Trophoblast cell (in vitro differentiated cells and primary cell): Measurements from ENCODE around the gene VAV1.

Experiments
- DNase-seq, 2 donors: peaks; one replicate each; pipeline ENCODE4 v3.0.0-alpha.2; 2016
- H2AFZ ChIP-seq: 2 replicates; pipeline ENCODE4 v1.6.1; 2013; ENCODE audit warnings: low read length, moderate library complexity, mild to moderate bottlenecking; ENCODE audit not compliant: insufficient read depth, poor library complexity
- H2AK5ac ChIP-seq: 2 replicates; pipeline ENCODE4 v1.6.1; 2013; ENCODE audit warnings: mild to moderate bottlenecking, low read length
- H2BK120ac ChIP-seq: 2 replicates; pipeline ENCODE4 v1.6.1; 2013; ENCODE audit warnings: low read length, mild to moderate bottlenecking, moderate library complexity; ENCODE audit not compliant: insufficient read depth, poor library complexity
- H2BK12ac ChIP-seq: 2 replicates; pipeline ENCODE4 v1.6.1; 2013; ENCODE audit warnings: mild to moderate bottlenecking, low read length, moderate library complexity
- H2BK5ac ChIP-seq: 2 replicates; pipeline ENCODE4 v1.6.1; 2013; ENCODE audit warnings: low read length, low read depth, moderate library complexity, mild to moderate bottlenecking; ENCODE audit not compliant: poor library complexity
- H3K14ac ChIP-seq: 2 replicates; pipeline ENCODE4 v1.6.1; 2013; ENCODE audit warnings: mild to moderate bottlenecking, low read length
- H3K18ac ChIP-seq: 2 replicates; pipeline ENCODE4 v1.6.1; 2013; ENCODE audit warnings: mild to moderate bottlenecking, low read length
- H3K23ac ChIP-seq: 2 replicates; pipeline ENCODE4 v1.6.1; 2013; ENCODE audit warnings: low read length
- H3K27ac ChIP-seq: 2 replicates; pipeline ENCODE4 v1.5.1; 2013; ENCODE audit warnings: low read depth, mild to moderate bottlenecking, inconsistent platforms, low read length, moderate library complexity
- H3K27me3 ChIP-seq: 2 replicates; pipeline ENCODE4 v1.6.1; 2013; ENCODE audit warnings: inconsistent platforms, mild to moderate bottlenecking, low read length, moderate library complexity; ENCODE audit not compliant: insufficient read depth
- H3K36me3 ChIP-seq, 2 experiments: 1 replicate in 1 of 2; 2 replicates in 1 of 2; pipeline ENCODE4 v1.6.1; 2013; ENCODE audit warnings: low read length in 2 of 2, mild to moderate bottlenecking in 2 of 2, moderate library complexity in 1 of 2; ENCODE audit not compliant: insufficient read depth in 2 of 2, control insufficient read depth in 1 of 2
- H3K4ac ChIP-seq: 2 replicates; pipeline ENCODE4 v1.6.1; 2013; ENCODE audit warnings: low read depth, mild to moderate bottlenecking, low read length, moderate library complexity
- H3K4me1 ChIP-seq, 2 experiments: 1 replicate in 1 of 2; 2 replicates in 1 of 2; pipeline ENCODE4 v1.6.1; 2013; ENCODE audit warnings: low read length in 2 of 2, mild to moderate bottlenecking in 2 of 2, moderate library complexity in 1 of 2; ENCODE audit not compliant: insufficient read depth in 2 of 2, control insufficient read depth in 1 of 2
- H3K4me2 ChIP-seq: 2 replicates; pipeline ENCODE4 v1.6.1; 2013; ENCODE audit warnings: inconsistent platforms, mild to moderate bottlenecking, low read length, moderate library complexity
- H3K4me3 ChIP-seq: 2 replicates; pipeline ENCODE4 v1.5.1; 2013; ENCODE audit warnings: mild to moderate bottlenecking, low read depth, low read length, inconsistent platforms
- H3K79me1 ChIP-seq: one replicate; pipeline ENCODE4 v1.6.1; 2013; ENCODE audit warnings: low read length
- H3K79me2 ChIP-seq: 2 replicates; pipeline ENCODE4 v1.6.1; 2013; ENCODE audit warnings: low read length, mild to moderate bottlenecking; ENCODE audit not compliant: control insufficient read depth, insufficient read depth, poor library complexity
- H3K9ac ChIP-seq: 2 replicates; pipeline ENCODE4 v1.6.1; 2013; ENCODE audit warnings: mild to moderate bottlenecking, low read length
- H3K9me3 ChIP-seq: 2 replicates; pipeline ENCODE4 v1.6.1; 2013; ENCODE audit warnings: low read depth, mild to moderate bottlenecking, control low read depth, inconsistent platforms, low read length; ENCODE audit not compliant: insufficient read depth
- H4K12ac ChIP-seq: 2 replicates; pipeline ENCODE4 v1.6.1; 2013; ENCODE audit warnings: low read depth, mild to moderate bottlenecking, low read length, moderate library complexity
- H4K8ac ChIP-seq: 2 replicates; pipeline ENCODE4 v1.6.1; 2013; ENCODE audit warnings: low read depth, mild to moderate bottlenecking, low read length, moderate library complexity
- H4K91ac ChIP-seq: one replicate; pipeline ENCODE4 v1.6.1; 2013; ENCODE audit warnings: low read depth, mild to moderate bottlenecking, low read length, moderate library complexity
- WGBS: extraction: QIAGEN DNeasy Blood & Tissue Kit; methylation state at CpG from one replicate; pipeline ENCODE4 v1.1.7; 2013; ENCODE audit warnings: missing lambda C conversion rate; ENCODE audit not compliant: insufficient read length, insufficient coverage; ENCODE audit errors: extremely low coverage; 5-methylcytosine and 5-hydroxymethylcytosine counted together

The VAV1 gene

DNA sequence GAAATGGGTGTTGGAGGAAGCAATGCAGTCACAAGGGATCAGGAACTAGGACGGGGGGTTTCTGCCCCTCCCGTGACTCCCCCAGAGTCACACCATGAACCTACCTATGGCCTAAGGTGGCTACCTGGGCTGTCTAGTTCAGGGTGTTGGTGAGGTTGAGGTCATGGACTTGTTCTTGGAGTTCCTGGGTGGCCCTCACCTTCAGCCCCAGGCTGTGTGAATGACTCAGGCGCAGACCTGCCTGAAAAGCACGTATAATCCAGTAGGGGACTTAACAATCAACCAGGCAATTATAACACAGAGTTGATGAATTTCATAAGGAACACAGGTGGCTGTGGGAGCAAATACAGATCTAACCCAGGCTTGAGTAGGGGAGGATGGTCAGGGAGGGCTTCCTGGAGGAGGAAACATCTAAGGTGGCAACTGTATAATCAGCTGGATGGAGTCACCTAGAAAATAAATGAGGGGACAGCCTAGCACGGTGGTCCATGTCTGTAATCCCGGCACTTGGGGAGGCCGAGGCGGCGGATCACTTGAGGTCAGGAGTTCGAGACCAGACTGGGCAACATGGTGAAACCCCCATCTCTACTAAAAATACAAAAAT is 89.3 kb downstream of the VAV1 start:
- Histone ChIP-seq H3K4me3 (no peak overlapping the region), H4K91ac (no peak overlapping the region), H3K79me2 (no peaks in the 10 kb centered on the region), H2BK12ac (no peak overlapping the region), H3K4ac (no peak overlapping the region), H3K9me3 (peaks cover 2% of the 10 kb centered on the region), H3K4me1 (no peaks in the 10 kb centered on the region), H3K18ac (no peak overlapping the region), H3K79me1 (no peaks in the 10 kb centered on the region), H3K23ac (no peak overlapping the region), H3K27ac (no peak overlapping the region), H3K9ac (no peak overlapping the region), H2AFZ (no peak overlapping the region), H3K27me3 (no peaks in the 10 kb centered on the region), H3K36me3 (no peaks in the 10 kb centered on the region), H4K12ac (no peak overlapping the region), H4K8ac (no peak overlapping the region), H2AK5ac (no peak overlapping the region), H2BK120ac (no peak overlapping the region), H3K4me2 (no peak overlapping the region), H2BK5ac (no peak overlapping the region), H3K14ac (no peak overlapping the region)
- DNase-seq: peak; percentile 72 to 78
- WGBS: no CpG with 5 or more reads among the region's 10 CpGs

- Histone ChIP-seq H4K8ac (no peak overlapping the region), H3K4me2 (peak overlapping the region; percentile 53), H2AK5ac (no peak overlapping the region), H3K9ac (no peak overlapping the region), H3K79me1 (no peaks in the 10 kb centered on the region), H3K79me2 (no peaks in the 10 kb centered on the region), H2AFZ (no peak overlapping the region), H3K23ac (no peak overlapping the region), H3K4me1 (no peaks in the 10 kb centered on the region), H3K27me3 (no peaks in the 10 kb centered on the region), H3K18ac (no peak overlapping the region), H3K4me3 (no peak overlapping the region), H3K36me3 (no peaks in the 10 kb centered on the region), H2BK120ac (no peak overlapping the region), H3K9me3 (no peaks in the 10 kb centered on the region), H3K4ac (no peak overlapping the region), H4K12ac (no peak overlapping the region), H2BK5ac (no peak overlapping the region), H3K27ac (no peak overlapping the region), H4K91ac (no peak overlapping the region), H2BK12ac (no peak overlapping the region), H3K14ac (no peak overlapping the region)
- WGBS: no CpG with 5 or more reads among the region's 16 CpGs
- DNase-seq: peak; percentile 94 to 96
Observed at GRCh38 chr19:6862673-6863078, 90.2 kb downstream of the VAV1 start.

- Histone ChIP-seq H4K8ac (no peak overlapping the region), H2BK120ac (no peak overlapping the region), H3K9me3 (no peaks in the 10 kb centered on the region), H3K23ac (no peak overlapping the region), H3K4me3 (no peak overlapping the region), H3K4me1 (no peaks in the 10 kb centered on the region), H3K9ac (no peak overlapping the region), H3K27me3 (no peaks in the 10 kb centered on the region), H3K36me3 (no peaks in the 10 kb centered on the region), H3K79me1 (no peaks in the 10 kb centered on the region), H3K4me2 (no peak overlapping the region), H2BK5ac (no peak overlapping the region), H4K91ac (no peak overlapping the region), H2AFZ (no peak overlapping the region), H2BK12ac (no peak overlapping the region), H3K27ac (no peak overlapping the region), H4K12ac (no peak overlapping the region), H2AK5ac (no peak overlapping the region), H3K14ac (no peak overlapping the region), H3K4ac (no peak overlapping the region), H3K18ac (no peak overlapping the region), H3K79me2 (no peaks in the 10 kb centered on the region)
- no CpG with 5 or more reads among the region's 9 CpGs for WGBS
- no peak for DNase-seq
Observed at GRCh38 chr19:6864325-6864940, 91.9 kb downstream of the VAV1 start.

DNA sequence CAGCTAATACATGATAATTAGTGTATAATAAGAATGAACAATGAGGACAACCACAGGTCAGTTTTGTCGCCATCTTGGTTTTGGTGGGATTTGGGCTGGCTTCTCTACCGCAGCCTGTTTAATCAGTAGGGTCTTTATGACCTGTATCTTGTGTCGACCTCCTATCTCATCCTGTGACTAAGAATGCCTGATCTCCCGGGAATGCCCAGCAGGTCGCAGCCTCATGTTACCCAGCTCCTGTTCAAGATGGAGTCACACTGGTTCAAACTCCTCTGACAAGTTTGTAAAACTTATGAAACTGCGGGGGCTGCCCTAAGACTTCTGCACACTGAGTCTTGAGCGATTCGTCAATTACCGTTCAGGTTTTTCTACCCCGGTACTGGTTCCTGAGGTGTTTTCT is 93.3 kb downstream of the VAV1 start:
- no peak overlapping the region for H2AFZ ChIP-seq
- DNase-seq: no peak
- H3K79me1 ChIP-seq: no peaks in the 10 kb centered on the region
- no peak overlapping the region for H3K14ac ChIP-seq
- H3K9me3 ChIP-seq: no peaks in the 10 kb centered on the region
- no peak overlapping the region for H4K91ac ChIP-seq
- H3K4me3 ChIP-seq: no peak overlapping the region
- H2BK12ac ChIP-seq: no peak overlapping the region
- H3K9ac ChIP-seq: no peak overlapping the region
- H3K79me2 ChIP-seq: no peaks in the 10 kb centered on the region
- WGBS: no CpG with 5 or more reads among the region's 10 CpGs
- no peaks in the 10 kb centered on the region for H3K36me3 ChIP-seq
- H4K8ac ChIP-seq: no peak overlapping the region
- no peak overlapping the region for H3K27ac ChIP-seq
- no peaks in the 10 kb centered on the region for H3K27me3 ChIP-seq
- no peak overlapping the region for H3K4me2 ChIP-seq
- no peak overlapping the region for H3K23ac ChIP-seq
- H3K4ac ChIP-seq: no peak overlapping the region
- H3K18ac ChIP-seq: no peak overlapping the region
- no peak overlapping the region for H2AK5ac ChIP-seq
- no peak overlapping the region for H4K12ac ChIP-seq
- H2BK5ac ChIP-seq: no peak overlapping the region
- H2BK120ac ChIP-seq: no peak overlapping the region
- H3K4me1 ChIP-seq: no peaks in the 10 kb centered on the region
